ENCODE results near the gene XIST.
"Not testable (repeated sequence)": the region's sequence is repeated elsewhere in the genome, so short reads cannot be mapped to it uniquely, and the experiment has no call there.

The XIST gene

GRCh38 chrX:73799888-73800287, 52.6 kb downstream of the XIST start:
- no peak for DNase-seq (ENCODE audit: low spot score)

- DNase-seq (ENCODE audit: low spot score) = not testable (repeated sequence)
Measured at GRCh38 chrX:73792511-73792910, 60.0 kb downstream of the XIST start.

GRCh38 chrX:73785493-73785892, 67.0 kb downstream of the XIST start:
- no peak for DNase-seq (ENCODE audit: low spot score)
